SK-N-SH (cell line): ENCODE data around the gene CST9. TPM values are rescaled to one million over a fixed set of nuclear protein-coding genes. Genes with fewer than 3 reads are reported as not detected.

Experiments
- CTCF ChIA-PET: fragments of 300-600, 350-600 bp; formaldehyde crosslinking; extraction: SDS; loops from one replicate; lab custom pipeline; 2021; lab: Yijun Ruan, JAX
- POLR2A ChIA-PET: fragments of 350-600 bp; sonication (Branson Sonifier 250); formaldehyde crosslinking; extraction: SDS; loops from one replicate; lab custom pipeline; 2020; ENCODE audit warnings: antibody characterized with exemption, inconsistent platforms; lab: Yijun Ruan, JAX
- DNase-seq: peaks from one replicate; pipeline ENCODE4 v3.0.0; 2012
- H2AFZ ChIP-seq: fragments of 200-600 bp; sonication (generic); 2 replicates; pipeline ENCODE4 v1.8.1; 2016; ENCODE audit warnings: antibody characterized with exemption, mild to moderate bottlenecking, low read depth
- H3F3A ChIP-seq: fragments of 200-600 bp; sonication (generic); replicated peaks from 2 replicates; pipeline ENCODE3; 2016; ENCODE audit warnings: antibody characterized with exemption, mild to moderate bottlenecking; ENCODE audit not compliant: insufficient read depth
- H3K27ac ChIP-seq, 2 experiments: fragments of 200-500 bp in 1 of 2; fragments of 200-600 bp in 1 of 2; sonication (Bioruptor generic) in 1 of 2; sonication (generic), shearing (Covaris generic) in 1 of 2; 2 replicates each; pipeline versions ENCODE4 v1.5.1 to v1.6.1; 2014 to 2016; ENCODE audit warnings: low read depth in 2 of 2, inconsistent platforms in 1 of 2, low read length in 1 of 2, mild to moderate bottlenecking in 1 of 2, mixed read lengths in 1 of 2
- H3K27me3 ChIP-seq: fragments of 200-600 bp; sonication (generic), shearing (Covaris generic); 2 replicates; pipeline ENCODE4 v1.6.1; 2016; ENCODE audit warnings: mixed run types; ENCODE audit not compliant: insufficient read depth
- H3K36me3 ChIP-seq, 2 experiments: fragments of 200-500 bp in 1 of 2; fragments of 200-600 bp in 1 of 2; sonication (Bioruptor generic) in 1 of 2; sonication (generic) in 1 of 2; replicated peaks in 1 of 2; 2 replicates each; pipeline versions ENCODE3 to v1.5.1; 2014 to 2016; ENCODE audit warnings: low read length in 1 of 2, mild to moderate bottlenecking in 1 of 2; ENCODE audit not compliant: insufficient read depth in 2 of 2, control insufficient read depth in 1 of 2
- H3K4me1 ChIP-seq, 2 experiments: fragments of 200-500 bp in 1 of 2; fragments of 200-600 bp in 1 of 2; sonication (Bioruptor generic) in 1 of 2; sonication (generic), shearing (Covaris generic) in 1 of 2; 2 replicates each; pipeline versions ENCODE4 v1.5.1 to v1.6.1; 2014 to 2016; ENCODE audit warnings: low read depth in 1 of 2, low read length in 1 of 2, mixed run types in 1 of 2; ENCODE audit not compliant: insufficient read depth in 2 of 2, control insufficient read depth in 1 of 2
- H3K4me2 ChIP-seq: fragments of 200-600 bp; sonication (generic), shearing (Covaris generic); 2 replicates; pipeline ENCODE4 v1.6.1; 2017; ENCODE audit warnings: mixed run types
- H3K4me3 ChIP-seq, 2 experiments: fragments of 200-500 bp in 1 of 2; fragments of 200-600 bp in 1 of 2; sonication (Bioruptor generic) in 1 of 2; sonication (generic), shearing (Covaris generic) in 1 of 2; 2 replicates each; pipeline versions ENCODE4 v1.5.1 to v1.8.1; 2014 to 2016; ENCODE audit warnings: low read depth in 2 of 2, inconsistent platforms in 1 of 2, low read length in 1 of 2, mild to moderate bottlenecking in 1 of 2, mixed read lengths in 1 of 2, moderate library complexity in 1 of 2
- H3K79me2 ChIP-seq: fragments of 200-600 bp; sonication (generic); 2 replicates; pipeline ENCODE4 v1.8.1; 2017; ENCODE audit warnings: mild to moderate bottlenecking; ENCODE audit not compliant: insufficient read depth
- H3K9ac ChIP-seq: fragments of 200-600 bp; sonication (generic); 2 replicates; pipeline ENCODE4 v1.6.1; 2017; ENCODE audit warnings: mixed run types
- H3K9me2 ChIP-seq: fragments of 200-600 bp; sonication (generic); 2 replicates; pipeline ENCODE4 v1.6.1; 2017; ENCODE audit warnings: mixed run types
- H3K9me3 ChIP-seq: fragments of 200-600 bp; sonication (generic); 2 replicates; pipeline ENCODE4 v1.6.1; 2017; ENCODE audit warnings: mixed run types, mild to moderate bottlenecking, moderate library complexity
- H4K20me1 ChIP-seq: fragments of 200-600 bp; sonication (generic); 2 replicates; pipeline ENCODE4 v1.6.1; 2017; ENCODE audit warnings: mild to moderate bottlenecking, mixed run types; ENCODE audit not compliant: insufficient read depth
- EP300 ChIP-seq, 2 experiments: IDR thresholded peaks; 2 replicates each; pipeline versions ENCODE4 v1.4.0 to v1.6.1; 2012; ENCODE audit warnings: borderline replicate concordance in 1 of 2, low read depth in 1 of 2, low read length in 1 of 2
- EZH2phosphoT487 ChIP-seq: fragments of 200-600 bp; sonication (generic); IDR thresholded peaks from 2 replicates; pipeline ENCODE4 v1.6.1; 2017; ENCODE audit warnings: low read depth, mixed run types, mild to moderate bottlenecking, antibody characterized with exemption, moderate library complexity, borderline replicate concordance
- GABPA ChIP-seq: IDR thresholded peaks from 2 replicates; pipeline ENCODE4 v1.4.0; 2012; ENCODE audit warnings: low read depth, mild to moderate bottlenecking
- GATA2 ChIP-seq: sonication (generic); formaldehyde crosslinking; IDR thresholded peaks from 2 replicates; pipeline ENCODE4 v1.5.0; 2020; ENCODE audit warnings: mild to moderate bottlenecking, missing genetic modification reagents
- JUND ChIP-seq: IDR thresholded peaks from 2 replicates; pipeline ENCODE4 v1.4.0; 2012
- MEF2A ChIP-seq: IDR thresholded peaks from 2 replicates; pipeline ENCODE4 v1.4.0; 2012; ENCODE audit warnings: low read depth, borderline replicate concordance
- NFIC ChIP-seq: IDR thresholded peaks from 2 replicates; pipeline ENCODE4 v1.4.0; 2012; ENCODE audit warnings: borderline replicate concordance
- RFX5 ChIP-seq: IDR thresholded peaks from 2 replicates; pipeline ENCODE4 v1.6.1; 2012; ENCODE audit warnings: mild to moderate bottlenecking, improper control_type of control experiment, low read length
- SMC3 ChIP-seq: IDR thresholded peaks from 2 replicates; pipeline ENCODE4 v1.6.1; 2012; ENCODE audit warnings: low read depth, low read length, improper control_type of control experiment
- TAF1 ChIP-seq: IDR thresholded peaks from 2 replicates; pipeline ENCODE4 v1.6.1; 2012; ENCODE audit warnings: low read depth, mild to moderate bottlenecking, low read length, moderate library complexity, borderline replicate concordance
- YY1 ChIP-seq: IDR thresholded peaks from 2 replicates; pipeline ENCODE4 v1.4.0; 2012; ENCODE audit warnings: low read depth, mild to moderate bottlenecking
- WGBS: methylation state at CpG from one replicate; pipeline ENCODE4 v1.1.6; 2017; ENCODE audit warnings: low lambda C conversion rate; 5-methylcytosine and 5-hydroxymethylcytosine counted together
- polyA plus RNA-seq, 3 experiments: library from polyadenylated mRNA; depleted of rRNA; stranded (reverse); fragments of >200 nt; gene quantifications; 2 replicates each; pipeline ENCODE4 v1.2.3, GENCODE V29; 2012
- TF ChIP-seq, protein P1 (sequence below): fragments of 200-600 bp; sonication (generic); IDR thresholded peaks from 2 replicates; pipeline ENCODE4 v1.6.1; 2017; ENCODE audit warnings: antibody characterized with exemption, mild to moderate bottlenecking, moderate library complexity
- TF ChIP-seq, protein P2 (sequence below): IDR thresholded peaks from 2 replicates; pipeline ENCODE4; 2012
- TF ChIP-seq, protein P3 (sequence below): IDR thresholded peaks from 2 replicates; pipeline ENCODE4 v1.4.0; 2012; ENCODE audit warnings: low read depth, borderline replicate concordance
- TF ChIP-seq, protein P4 (sequence below): IDR thresholded peaks from 2 replicates; pipeline ENCODE4 v1.4.0; 2012; ENCODE audit warnings: low read depth, borderline replicate concordance

The CST9 gene
- polyA plus RNA-seq, 1 of the 3 experiments (the other 2 are of a cell fraction) = not detected

DNA sequence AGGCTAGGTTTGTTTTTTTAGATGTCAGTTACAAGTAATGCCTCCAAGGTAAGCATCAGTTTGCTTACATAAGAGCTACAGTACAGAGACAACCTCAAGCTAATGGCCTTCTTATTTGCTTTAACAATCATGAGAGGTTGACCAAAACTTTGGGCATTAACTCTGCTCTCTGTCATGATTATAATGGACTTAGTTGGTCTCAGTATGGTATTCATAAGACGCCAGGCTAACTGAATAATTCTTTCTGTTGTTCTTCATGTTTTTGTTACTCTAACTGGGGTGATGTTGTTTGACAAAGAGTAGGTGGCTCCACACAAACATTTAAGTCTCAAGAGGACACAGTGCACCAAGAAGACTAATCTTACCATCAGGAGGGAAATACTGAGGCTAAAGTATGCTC is 9.8 kb downstream of the CST9 start:
- no peaks in the 10 kb centered on the region for H3K4me1 ChIP-seq
- H3K27me3 ChIP-seq = no peaks in the 10 kb centered on the region
- no peaks in the 10 kb centered on the region for H3K9me3 ChIP-seq
- no peak overlapping the region for H3K27ac ChIP-seq
- H3F3A ChIP-seq = no peaks in the 10 kb centered on the region
- no peak for TF ChIP-seq MEF2A
- TF ChIP-seq EZH2phosphoT487 = no peak
- no peak for TF ChIP-seq YY1
- no peak for TF ChIP-seq JUND
- TF ChIP-seq TAF1 = no peak
- TF ChIP-seq NFIC = no peak
- no peak for TF ChIP-seq EP300 (IDR thresholded peaks at IDR 0.05; ENCODE audit: borderline replicate concordance in 1 of 2, low read depth in 1 of 2, low read length in 1 of 2)
- TF ChIP-seq, protein P1, sequence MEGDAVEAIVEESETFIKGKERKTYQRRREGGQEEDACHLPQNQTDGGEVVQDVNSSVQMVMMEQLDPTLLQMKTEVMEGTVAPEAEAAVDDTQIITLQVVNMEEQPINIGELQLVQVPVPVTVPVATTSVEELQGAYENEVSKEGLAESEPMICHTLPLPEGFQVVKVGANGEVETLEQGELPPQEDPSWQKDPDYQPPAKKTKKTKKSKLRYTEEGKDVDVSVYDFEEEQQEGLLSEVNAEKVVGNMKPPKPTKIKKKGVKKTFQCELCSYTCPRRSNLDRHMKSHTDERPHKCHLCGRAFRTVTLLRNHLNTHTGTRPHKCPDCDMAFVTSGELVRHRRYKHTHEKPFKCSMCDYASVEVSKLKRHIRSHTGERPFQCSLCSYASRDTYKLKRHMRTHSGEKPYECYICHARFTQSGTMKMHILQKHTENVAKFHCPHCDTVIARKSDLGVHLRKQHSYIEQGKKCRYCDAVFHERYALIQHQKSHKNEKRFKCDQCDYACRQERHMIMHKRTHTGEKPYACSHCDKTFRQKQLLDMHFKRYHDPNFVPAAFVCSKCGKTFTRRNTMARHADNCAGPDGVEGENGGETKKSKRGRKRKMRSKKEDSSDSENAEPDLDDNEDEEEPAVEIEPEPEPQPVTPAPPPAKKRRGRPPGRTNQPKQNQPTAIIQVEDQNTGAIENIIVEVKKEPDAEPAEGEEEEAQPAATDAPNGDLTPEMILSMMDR = no peak
- no peak for TF ChIP-seq GATA2 (CRISPR knock-in tag)
- TF ChIP-seq, protein P2, sequence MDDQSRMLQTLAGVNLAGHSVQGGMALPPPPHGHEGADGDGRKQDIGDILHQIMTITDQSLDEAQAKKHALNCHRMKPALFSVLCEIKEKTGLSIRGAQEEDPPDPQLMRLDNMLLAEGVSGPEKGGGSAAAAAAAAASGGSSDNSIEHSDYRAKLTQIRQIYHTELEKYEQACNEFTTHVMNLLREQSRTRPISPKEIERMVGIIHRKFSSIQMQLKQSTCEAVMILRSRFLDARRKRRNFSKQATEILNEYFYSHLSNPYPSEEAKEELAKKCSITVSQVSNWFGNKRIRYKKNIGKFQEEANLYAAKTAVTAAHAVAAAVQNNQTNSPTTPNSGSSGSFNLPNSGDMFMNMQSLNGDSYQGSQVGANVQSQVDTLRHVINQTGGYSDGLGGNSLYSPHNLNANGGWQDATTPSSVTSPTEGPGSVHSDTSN = no peak
- no peak for TF ChIP-seq GABPA
- TF ChIP-seq, protein P3, sequence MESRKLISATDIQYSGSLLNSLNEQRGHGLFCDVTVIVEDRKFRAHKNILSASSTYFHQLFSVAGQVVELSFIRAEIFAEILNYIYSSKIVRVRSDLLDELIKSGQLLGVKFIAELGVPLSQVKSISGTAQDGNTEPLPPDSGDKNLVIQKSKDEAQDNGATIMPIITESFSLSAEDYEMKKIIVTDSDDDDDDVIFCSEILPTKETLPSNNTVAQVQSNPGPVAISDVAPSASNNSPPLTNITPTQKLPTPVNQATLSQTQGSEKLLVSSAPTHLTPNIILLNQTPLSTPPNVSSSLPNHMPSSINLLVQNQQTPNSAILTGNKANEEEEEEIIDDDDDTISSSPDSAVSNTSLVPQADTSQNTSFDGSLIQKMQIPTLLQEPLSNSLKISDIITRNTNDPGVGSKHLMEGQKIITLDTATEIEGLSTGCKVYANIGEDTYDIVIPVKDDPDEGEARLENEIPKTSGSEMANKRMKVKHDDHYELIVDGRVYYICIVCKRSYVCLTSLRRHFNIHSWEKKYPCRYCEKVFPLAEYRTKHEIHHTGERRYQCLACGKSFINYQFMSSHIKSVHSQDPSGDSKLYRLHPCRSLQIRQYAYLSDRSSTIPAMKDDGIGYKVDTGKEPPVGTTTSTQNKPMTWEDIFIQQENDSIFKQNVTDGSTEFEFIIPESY = no peak
- TF ChIP-seq, protein P4, sequence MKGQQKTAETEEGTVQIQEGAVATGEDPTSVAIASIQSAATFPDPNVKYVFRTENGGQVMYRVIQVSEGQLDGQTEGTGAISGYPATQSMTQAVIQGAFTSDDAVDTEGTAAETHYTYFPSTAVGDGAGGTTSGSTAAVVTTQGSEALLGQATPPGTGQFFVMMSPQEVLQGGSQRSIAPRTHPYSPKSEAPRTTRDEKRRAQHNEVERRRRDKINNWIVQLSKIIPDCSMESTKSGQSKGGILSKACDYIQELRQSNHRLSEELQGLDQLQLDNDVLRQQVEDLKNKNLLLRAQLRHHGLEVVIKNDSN = no peak
- no peak for TF ChIP-seq SMC3
- TF ChIP-seq RFX5 = no peak
- CTCF ChIA-PET = no interaction called here
- H3K4me2 ChIP-seq = no peak overlapping the region
- H3K4me3 ChIP-seq = no peak overlapping the region
- H3K79me2 ChIP-seq = no peaks in the 10 kb centered on the region
- H3K36me3 ChIP-seq = no peaks in the 10 kb centered on the region
- no peaks in the 10 kb centered on the region for H4K20me1 ChIP-seq
- H3K9me2 ChIP-seq = no peaks in the 10 kb centered on the region
- H2AFZ ChIP-seq = no peak overlapping the region
- no peak overlapping the region for H3K9ac ChIP-seq
- POLR2A ChIA-PET = no interaction called here
- DNase-seq = no peak
- WGBS = 4% methylated on average over 1 of the region's 1 CpG
